Stimulated activated CD4-positive, alpha-beta T cell treated with anti-CD3 and anti-CD28 coated beads, Interleukin-2, amount 100 ng/mL, for 4 hours (primary cell): ENCODE results near the gene LONRF2.

ENCODE experiments used
- DNase-seq: peaks from one replicate; pipeline ENCODE4 v3.0.0-alpha.2; 2020; ENCODE audit warnings: low read depth

LONRF2 gene

GRCh38 chr2:100301881-100302584, 20.3 kb downstream of the LONRF2 start:
- DNase-seq: no peak

GRCh38 chr2:100299548-100299947, 22.8 kb downstream of the LONRF2 start:
- no peak for DNase-seq

- no peak for DNase-seq
Measured at GRCh38 chr2:100297511-100297910, 24.8 kb downstream of the LONRF2 start.

GRCh38 chr2:100294162-100294497, 28.2 kb downstream of the LONRF2 start:
- DNase-seq: no peak

- DNase-seq: no peak
Measured at GRCh38 chr2:100293341-100294161, 28.8 kb downstream of the LONRF2 start.

GRCh38 chr2:100292022-100292580, 30.2 kb downstream of the LONRF2 start:
- no peak for DNase-seq

- peak; percentile 43 for DNase-seq
Measured at GRCh38 chr2:100291152-100291970, 30.9 kb downstream of the LONRF2 start.

GRCh38 chr2:100290718-100291151, 31.6 kb downstream of the LONRF2 start:
- no peak for DNase-seq

GRCh38 chr2:100289020-100289419, 33.3 kb downstream of the LONRF2 start:
- no peak for DNase-seq

- DNase-seq: no peak
Measured at GRCh38 chr2:100286318-100286717, 36.0 kb downstream of the LONRF2 start.

- no peak for DNase-seq
Measured at GRCh38 chr2:100285691-100286090, 36.6 kb downstream of the LONRF2 start.

- no peak for DNase-seq
Measured at GRCh38 chr2:100285011-100285410, 37.3 kb downstream of the LONRF2 start.

- DNase-seq: no peak
Measured at GRCh38 chr2:100283724-100284501, 38.4 kb downstream of the LONRF2 start.

GRCh38 chr2:100281521-100282438, 40.5 kb downstream of the LONRF2 start:
- no peak for DNase-seq

GRCh38 chr2:100279586-100280534, 42.4 kb downstream of the LONRF2 start:
- DNase-seq: no peak

- no peak for DNase-seq
Measured at GRCh38 chr2:100278986-100279385, 43.3 kb downstream of the LONRF2 start.

- DNase-seq: no peak
Measured at GRCh38 chr2:100278501-100278900, 43.8 kb downstream of the LONRF2 start.

GRCh38 chr2:100277540-100278207, 44.6 kb downstream of the LONRF2 start:
- DNase-seq: no peak

- DNase-seq: no peak
Measured at GRCh38 chr2:100276716-100277115, 45.6 kb downstream of the LONRF2 start.
